Mesenchymal stem cell (in vitro differentiated cells and primary cell): ENCODE results near the gene MARK1. TPM values are rescaled to one million over a fixed set of nuclear protein-coding genes. Genes with fewer than 3 reads are reported as not detected.

Source experiments
- small RNA-seq: library from polyadenylated mRNA; stranded (forward); fragments of <200 nt; extraction: miRNeasy Mini kit (QIAGEN cat#:217004); gene quantifications from one replicate; pipeline ENCODE3, GENCODE V24; 2013; ENCODE audit warnings: low read depth

Gene MARK1

Small RNA genes lying within 50 kb of the gene (small RNA-seq; reads per million reads assigned to genes)
- not detected for gene RN7SL464P
